Measurements from ENCODE around the gene SMARCA1.

DNA sequence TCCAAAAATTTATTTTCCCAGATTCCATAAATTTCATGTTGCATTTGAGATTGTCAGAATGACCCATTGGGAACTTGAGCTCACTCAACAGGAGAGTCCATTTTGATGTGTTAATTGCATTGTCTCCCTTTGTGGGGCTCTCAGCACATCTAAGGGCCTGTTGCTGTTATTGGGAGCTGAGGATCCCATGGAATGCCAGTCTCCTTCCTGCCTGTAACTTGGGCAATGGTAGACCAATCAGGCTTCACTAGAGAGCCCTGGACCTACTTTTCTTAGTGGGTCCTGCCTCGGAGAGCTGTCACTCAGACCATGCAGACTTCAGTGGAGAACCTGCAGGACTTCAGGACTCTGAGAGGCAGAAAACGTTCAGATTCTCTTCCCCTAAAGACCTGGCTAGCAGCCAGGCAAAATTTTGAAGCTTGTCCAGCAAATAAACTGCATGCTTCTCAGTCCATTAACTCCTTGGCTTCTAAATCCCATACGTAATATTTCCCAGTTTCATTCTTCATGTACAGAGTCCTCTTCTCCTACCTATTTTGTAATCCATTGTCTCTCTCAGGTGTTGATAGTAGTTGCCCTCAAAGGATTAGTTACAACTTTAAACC lies 41.9 kb upstream of the SMARCA1 start:
- TF ChIP-seq, protein P1, sequence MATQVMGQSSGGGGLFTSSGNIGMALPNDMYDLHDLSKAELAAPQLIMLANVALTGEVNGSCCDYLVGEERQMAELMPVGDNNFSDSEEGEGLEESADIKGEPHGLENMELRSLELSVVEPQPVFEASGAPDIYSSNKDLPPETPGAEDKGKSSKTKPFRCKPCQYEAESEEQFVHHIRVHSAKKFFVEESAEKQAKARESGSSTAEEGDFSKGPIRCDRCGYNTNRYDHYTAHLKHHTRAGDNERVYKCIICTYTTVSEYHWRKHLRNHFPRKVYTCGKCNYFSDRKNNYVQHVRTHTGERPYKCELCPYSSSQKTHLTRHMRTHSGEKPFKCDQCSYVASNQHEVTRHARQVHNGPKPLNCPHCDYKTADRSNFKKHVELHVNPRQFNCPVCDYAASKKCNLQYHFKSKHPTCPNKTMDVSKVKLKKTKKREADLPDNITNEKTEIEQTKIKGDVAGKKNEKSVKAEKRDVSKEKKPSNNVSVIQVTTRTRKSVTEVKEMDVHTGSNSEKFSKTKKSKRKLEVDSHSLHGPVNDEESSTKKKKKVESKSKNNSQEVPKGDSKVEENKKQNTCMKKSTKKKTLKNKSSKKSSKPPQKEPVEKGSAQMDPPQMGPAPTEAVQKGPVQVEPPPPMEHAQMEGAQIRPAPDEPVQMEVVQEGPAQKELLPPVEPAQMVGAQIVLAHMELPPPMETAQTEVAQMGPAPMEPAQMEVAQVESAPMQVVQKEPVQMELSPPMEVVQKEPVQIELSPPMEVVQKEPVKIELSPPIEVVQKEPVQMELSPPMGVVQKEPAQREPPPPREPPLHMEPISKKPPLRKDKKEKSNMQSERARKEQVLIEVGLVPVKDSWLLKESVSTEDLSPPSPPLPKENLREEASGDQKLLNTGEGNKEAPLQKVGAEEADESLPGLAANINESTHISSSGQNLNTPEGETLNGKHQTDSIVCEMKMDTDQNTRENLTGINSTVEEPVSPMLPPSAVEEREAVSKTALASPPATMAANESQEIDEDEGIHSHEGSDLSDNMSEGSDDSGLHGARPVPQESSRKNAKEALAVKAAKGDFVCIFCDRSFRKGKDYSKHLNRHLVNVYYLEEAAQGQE (IDR thresholded peaks at IDR 0.05; ENCODE audit: borderline replicate concordance in 1 of 2, low read depth in 1 of 2, low read length in 2 of 2), result no peak
- TF ChIP-seq PTBP1 (IDR thresholded peaks at IDR 0.05; ENCODE audit: low read depth, low read length, poor library complexity, severe bottlenecking) (no peak), ZNF709 (CRISPR knock-in tag; IDR thresholded peaks at IDR 0.05) (no peak)
